GM19351 (cell line): ENCODE measurements around the gene TSPAN15.

ENCODE experiments used
- ATAC-seq: cut with Tn5 transposase; IDR thresholded peaks from one replicate; pipeline ENCODE4 v1.9.1; 2021; ENCODE audit warnings: mild to moderate bottlenecking, moderate library complexity; ENCODE audit not compliant: unreplicated experiment

Gene TSPAN15

GRCh38 chr10:69416695-69417094, 34.6 kb upstream of the TSPAN15 start, which contains the start of gene TACR2:
TACR2 (minus strand) TSS chr10:69416918; CDS start chr10:69416323, 595 bp downstream.
- no peak for ATAC-seq

- no peak for ATAC-seq
These were observed 33.7 kb upstream of the TSPAN15 start for GRCh38 chr10:69417542-69417941.

- ATAC-seq = no peak
These were observed 33.1 kb upstream of the TSPAN15 start for GRCh38 chr10:69418052-69418752.

DNA sequence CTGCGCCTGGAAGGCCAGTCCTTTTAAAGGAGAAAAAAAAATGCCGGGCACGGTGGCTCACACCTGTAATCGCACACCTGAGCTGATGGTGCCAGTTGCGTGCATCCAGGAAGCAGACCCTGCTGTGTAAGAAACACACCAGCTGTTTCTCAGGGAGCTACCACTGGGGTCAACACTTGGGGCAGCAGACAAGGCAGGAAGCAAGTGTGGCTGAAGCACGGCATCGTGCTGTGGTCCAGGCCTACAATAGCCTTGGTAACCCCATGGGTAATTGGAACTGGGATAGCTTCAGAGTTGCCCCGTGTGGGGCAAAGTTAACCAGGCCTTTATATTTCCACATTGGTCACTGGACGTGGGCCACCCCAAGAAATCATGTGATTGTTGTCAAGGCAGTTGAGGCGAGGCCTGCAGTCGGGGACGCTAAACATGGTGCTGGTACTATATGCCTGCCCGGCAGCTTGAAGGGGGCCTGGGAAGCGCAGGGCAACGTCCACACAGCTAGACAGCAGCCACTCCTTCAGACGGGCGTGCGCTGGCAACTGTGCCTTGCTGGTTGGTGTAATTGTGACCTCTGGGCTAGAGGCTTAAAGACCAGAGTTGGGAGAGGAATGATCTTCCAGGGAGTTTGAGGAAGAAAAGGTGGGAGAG, 32.0 kb upstream of the TSPAN15 start:
- no peak for ATAC-seq

GRCh38 chr10:69419744-69420126, 31.5 kb upstream of the TSPAN15 start:
- ATAC-seq = no peak

GRCh38 chr10:69421611-69422308, 29.5 kb upstream of the TSPAN15 start:
- ATAC-seq = no peak

- ATAC-seq = no peak
These were observed 28.6 kb upstream of the TSPAN15 start for GRCh38 chr10:69422676-69423075.

DNA sequence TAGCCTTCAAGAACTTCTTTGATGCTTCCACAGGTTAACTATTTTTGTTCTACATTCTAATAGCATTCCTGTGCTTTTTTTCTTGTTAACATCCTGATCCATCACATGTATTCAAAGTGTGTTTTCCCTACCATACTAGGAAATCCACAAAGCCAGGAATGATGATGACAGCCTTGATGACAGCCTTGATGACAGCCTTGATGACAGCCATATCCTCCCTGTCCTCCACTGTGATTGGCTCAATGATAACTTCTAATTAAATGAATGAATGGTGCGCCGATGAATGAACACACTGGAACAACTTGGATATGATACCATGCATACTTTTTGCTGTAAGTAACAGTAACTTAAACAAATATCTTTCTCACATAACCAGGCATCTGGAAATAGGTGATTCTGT, 26.2 kb upstream of the TSPAN15 start:
- ATAC-seq = no peak

DNA sequence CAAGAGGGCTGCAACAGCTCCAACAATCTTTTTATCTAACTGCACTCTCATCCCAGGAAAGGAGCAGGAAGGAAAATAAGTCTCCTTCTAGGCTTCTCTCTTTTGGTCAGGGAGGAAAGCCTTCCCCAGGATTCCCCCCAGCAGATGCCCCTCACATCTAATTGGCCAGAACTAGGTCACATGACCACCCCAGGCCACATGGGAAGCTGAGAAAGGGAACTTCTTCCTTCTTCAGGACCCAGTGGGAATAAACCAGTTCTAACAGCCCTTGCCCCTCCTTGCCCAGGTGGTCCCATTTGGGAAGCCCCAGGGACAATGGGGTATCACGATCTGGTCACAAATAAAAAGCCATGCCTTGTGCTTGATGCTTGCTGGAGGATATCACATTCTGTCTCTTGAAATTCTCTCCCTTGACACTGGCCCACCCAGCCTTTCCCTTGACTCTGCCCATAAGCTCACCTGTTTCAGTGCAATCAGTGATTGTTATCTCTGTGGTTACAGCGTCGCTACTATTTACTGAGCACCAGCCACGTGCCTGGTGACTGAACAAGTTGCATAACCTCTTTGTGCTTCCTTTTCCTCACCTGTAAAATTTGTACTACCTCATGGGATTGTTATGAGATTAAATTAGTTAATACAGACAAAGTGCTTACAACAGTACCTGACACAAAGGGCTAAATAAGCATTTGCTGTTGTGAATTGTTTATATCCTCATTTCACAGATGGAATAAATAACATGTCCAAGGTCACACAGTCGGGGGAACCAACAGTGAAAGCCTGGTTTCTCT, 25.6 kb upstream of the TSPAN15 start:
- no peak for ATAC-seq

- no peak for ATAC-seq
These were observed 24.9 kb upstream of the TSPAN15 start for GRCh38 chr10:69426376-69426727.

- ATAC-seq = no peak
These were observed 23.1 kb upstream of the TSPAN15 start for GRCh38 chr10:69428165-69428564.

DNA sequence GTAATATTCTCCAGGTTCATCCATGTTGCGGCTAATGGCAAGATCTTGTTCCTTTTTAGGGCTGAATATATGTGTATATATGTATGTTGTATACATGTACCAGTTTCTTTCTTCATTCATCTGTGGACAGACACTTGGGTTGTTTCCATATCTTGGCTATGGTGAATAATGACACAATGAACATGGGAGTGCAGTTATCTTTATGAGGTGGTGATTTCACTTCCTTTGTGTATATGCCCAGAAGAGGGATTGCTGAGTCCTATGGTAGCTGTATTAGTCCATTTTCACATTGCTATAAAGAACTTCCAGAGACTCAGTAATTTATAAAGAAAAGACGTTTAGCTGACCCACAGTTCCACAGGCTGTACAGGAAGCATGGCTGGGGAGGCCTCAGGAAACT, 17.1 kb upstream of the TSPAN15 start:
- no peak for ATAC-seq

GRCh38 chr10:69434926-69435325, 16.3 kb upstream of the TSPAN15 start:
- no peak for ATAC-seq

GRCh38 chr10:69435966-69436520, 15.2 kb upstream of the TSPAN15 start:
- ATAC-seq = no peak

GRCh38 chr10:69437321-69438259, 13.7 kb upstream of the TSPAN15 start:
- ATAC-seq = no peak

GRCh38 chr10:69438536-69439349, 12.5 kb upstream of the TSPAN15 start:
- ATAC-seq = no peak

DNA sequence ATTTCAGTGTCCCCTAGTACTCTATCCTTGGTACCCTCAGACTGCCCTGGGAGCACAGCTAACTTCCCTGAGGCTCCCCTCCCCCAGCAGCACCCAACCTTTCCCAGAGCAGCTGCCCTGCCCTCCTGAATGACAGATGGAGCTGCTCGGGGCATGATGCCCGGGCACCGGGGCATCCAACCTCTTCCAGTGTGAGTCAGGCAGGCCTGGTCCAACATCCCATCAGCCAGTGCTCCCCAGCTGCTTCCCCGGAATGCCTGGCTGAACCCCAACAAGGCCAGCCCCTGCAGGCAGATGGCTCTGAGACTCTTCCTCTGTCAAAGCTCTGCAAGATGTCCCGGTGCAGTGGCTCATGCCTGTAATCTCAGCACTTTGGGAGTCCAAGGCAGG, 11.9 kb upstream of the TSPAN15 start:
- no peak for ATAC-seq

DNA sequence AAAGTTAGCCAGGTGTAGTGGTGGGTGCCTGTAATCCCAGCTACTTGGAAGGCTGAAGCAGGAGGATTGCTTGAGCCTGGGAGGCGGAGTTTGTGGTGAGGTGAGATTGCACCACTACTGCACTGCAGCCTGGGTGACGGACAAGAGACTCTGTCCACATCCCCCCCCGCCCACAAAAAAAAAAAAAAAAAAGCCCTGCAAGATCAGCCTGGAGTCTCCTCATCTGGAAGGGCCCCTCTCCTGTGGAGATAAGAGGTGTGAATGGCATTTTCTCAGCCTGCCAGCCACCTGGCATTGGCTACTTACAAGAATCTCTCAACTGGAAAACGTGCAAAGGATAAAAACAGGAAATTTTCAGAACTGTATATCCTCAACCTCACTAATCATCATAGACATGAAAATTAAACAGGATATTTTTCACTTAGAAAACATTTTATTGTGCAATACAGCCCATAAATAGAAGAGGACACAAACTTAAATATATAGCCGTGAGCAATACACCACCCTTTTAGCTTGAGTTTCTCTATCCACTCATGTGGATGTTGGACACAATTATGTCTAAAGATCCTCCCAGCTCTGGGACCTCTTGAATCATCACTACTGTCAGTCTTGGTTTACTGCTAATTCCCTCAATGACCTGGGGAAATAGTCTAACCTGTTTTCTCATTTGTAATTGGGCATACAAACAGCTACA, 11.3 kb upstream of the TSPAN15 start:
- ATAC-seq = no peak

- ATAC-seq = no peak
These were observed 7.9 kb upstream of the TSPAN15 start for GRCh38 chr10:69443354-69443753.
